Measurements from ENCODE around the gene HSPA4L.
A peak's percentile ranks its signal among the peaks of the same experiment; 100 is the strongest.

The HSPA4L gene

DNA sequence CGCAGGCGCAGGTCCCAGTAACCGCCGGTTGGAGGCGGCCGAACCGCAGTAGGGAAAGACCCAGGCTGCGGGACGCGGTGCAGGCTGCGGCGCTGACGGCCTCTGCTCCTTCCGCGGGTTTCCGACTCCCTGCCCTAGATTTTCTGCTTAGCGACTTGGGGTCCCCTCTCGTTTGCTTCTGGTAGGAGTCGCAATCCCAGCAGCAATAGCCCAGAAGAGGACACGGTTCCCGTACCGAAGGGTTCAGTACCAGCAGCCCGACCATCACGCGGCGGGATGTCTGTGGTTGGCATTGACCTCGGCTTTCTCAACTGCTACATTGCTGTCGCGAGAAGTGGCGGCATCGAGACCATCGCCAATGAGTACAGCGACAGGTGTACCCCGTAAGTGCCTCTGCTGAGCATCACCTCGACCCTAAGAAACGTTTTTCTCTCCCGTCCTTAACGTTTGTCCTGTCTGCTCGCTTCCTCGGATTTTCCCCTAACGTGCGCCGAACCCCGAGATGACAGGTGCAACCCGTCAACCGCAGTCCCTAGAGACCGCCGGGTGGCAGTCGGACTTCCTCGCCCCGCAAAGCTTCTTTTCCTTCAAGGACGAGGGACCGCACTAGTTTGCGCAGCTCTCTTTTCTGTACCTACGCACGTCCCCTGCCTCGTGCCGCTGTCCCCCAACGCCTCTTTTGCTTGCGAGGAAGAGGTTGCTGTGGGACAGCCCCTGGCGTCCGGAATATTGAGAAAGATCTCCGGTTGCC, at the start of gene HSPA4L:
HSPA4L (plus strand) TSS at position 48 of the 751 bp plus-strand sequence; CDS start at position 277, 229 bp downstream.
- H3K4me3 ChIP-seq (ENCODE audit: severe bottlenecking) = peak within 1 kb of the TSS; percentile 54
- no peaks in the 10 kb centered on the region for H3K9me3 ChIP-seq (ENCODE audit: severe bottlenecking)
- H3K36me3 ChIP-seq (ENCODE audit: low read depth) = no peaks in the 10 kb centered on the region
- H3K4me1 ChIP-seq (ENCODE audit: insufficient read depth, poor library complexity, severe bottlenecking) = peaks cover 5% of the 10 kb centered on the region
- H3K27me3 ChIP-seq (ENCODE audit: insufficient read depth, poor library complexity, severe bottlenecking) = no peaks in the 10 kb centered on the region
- H3K27ac ChIP-seq (ENCODE audit: poor library complexity, severe bottlenecking) = peak within 1 kb of the TSS; percentile 89
- DNase-seq (ENCODE audit: low spot score) = peak; percentile 73
- ATAC-seq (ENCODE audit: low read depth) = peak; percentile 35
- peak; percentile 64 for TF ChIP-seq CTCF (IDR thresholded peaks at IDR 0.05; ENCODE audit: poor library complexity, severe bottlenecking)

- no peaks in the 10 kb centered on the region for H3K27me3 ChIP-seq (ENCODE audit: insufficient read depth, poor library complexity, severe bottlenecking)
- H3K27ac ChIP-seq (ENCODE audit: poor library complexity, severe bottlenecking) = no peak overlapping the region
- no peaks in the 10 kb centered on the region for H3K4me1 ChIP-seq (ENCODE audit: insufficient read depth, poor library complexity, severe bottlenecking)
- DNase-seq (ENCODE audit: low spot score) (no peak), ATAC-seq (ENCODE audit: low read depth) (peak; percentile 91)
- H3K9me3 ChIP-seq (ENCODE audit: severe bottlenecking) = no peaks in the 10 kb centered on the region
- no peak overlapping the region for H3K4me3 ChIP-seq (ENCODE audit: severe bottlenecking)
- H3K36me3 ChIP-seq (ENCODE audit: low read depth) = no peaks in the 10 kb centered on the region
- peak; percentile 80 for TF ChIP-seq CTCF (IDR thresholded peaks at IDR 0.05; ENCODE audit: poor library complexity, severe bottlenecking)
Observed at GRCh38 chr4:127732623-127733328, 49.3 kb upstream of the HSPA4L start.

GRCh38 chr4:127734976-127735375, 47.1 kb upstream of the HSPA4L start:
- TF ChIP-seq CTCF (IDR thresholded peaks at IDR 0.05; ENCODE audit: poor library complexity, severe bottlenecking) = no peak
- H3K27ac ChIP-seq (ENCODE audit: poor library complexity, severe bottlenecking) = no peak overlapping the region

DNA sequence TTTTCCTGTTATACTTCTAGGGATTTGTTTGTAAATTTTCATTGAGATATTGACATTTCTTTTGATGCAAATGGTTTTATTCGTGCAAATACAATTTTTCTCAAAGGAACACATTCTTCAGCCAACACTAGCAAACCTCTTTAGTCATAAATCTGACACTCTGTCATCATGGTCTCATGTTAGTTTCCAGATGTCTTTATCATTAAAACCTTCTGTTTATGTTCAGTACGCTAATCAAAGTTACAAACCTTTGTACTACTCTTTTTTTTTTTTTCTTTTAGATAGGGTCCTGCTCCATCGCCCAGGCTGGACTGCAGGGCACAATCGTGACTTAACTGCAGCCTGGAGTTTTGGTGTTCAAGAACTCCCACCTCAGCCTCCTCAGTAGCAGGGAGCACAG, 44.8 kb upstream of the HSPA4L start:
- H3K27me3 ChIP-seq (ENCODE audit: insufficient read depth, poor library complexity, severe bottlenecking) = no peaks in the 10 kb centered on the region
- H3K27ac ChIP-seq (ENCODE audit: poor library complexity, severe bottlenecking) = no peak overlapping the region
- H3K4me1 ChIP-seq (ENCODE audit: insufficient read depth, poor library complexity, severe bottlenecking) = no peaks in the 10 kb centered on the region
- no peak for DNase-seq (ENCODE audit: low spot score)
- TF ChIP-seq CTCF (IDR thresholded peaks at IDR 0.05; ENCODE audit: poor library complexity, severe bottlenecking) = no peak
- ATAC-seq (ENCODE audit: low read depth) = no peak
- no peaks in the 10 kb centered on the region for H3K9me3 ChIP-seq (ENCODE audit: severe bottlenecking)
- H3K4me3 ChIP-seq (ENCODE audit: severe bottlenecking) = no peak overlapping the region
- no peaks in the 10 kb centered on the region for H3K36me3 ChIP-seq (ENCODE audit: low read depth)

More at GRCh38 chr4:127734976-127735375, 47.1 kb upstream of the HSPA4L start:
- ATAC-seq (ENCODE audit: low read depth) = no peak
- Histone ChIP-seq H3K4me1 (ENCODE audit: insufficient read depth, poor library complexity, severe bottlenecking) (no peaks in the 10 kb centered on the region), H3K27me3 (ENCODE audit: insufficient read depth, poor library complexity, severe bottlenecking) (no peaks in the 10 kb centered on the region), H3K4me3 (ENCODE audit: severe bottlenecking) (no peak overlapping the region), H3K36me3 (ENCODE audit: low read depth) (no peaks in the 10 kb centered on the region), H3K9me3 (ENCODE audit: severe bottlenecking) (no peaks in the 10 kb centered on the region)
- DNase-seq (ENCODE audit: low spot score) = no peak

Measured in RWPE2 (cell line).